Loucy (cell line): ENCODE measurements around the gene SHROOM3.

Experiments
- EZH2phosphoT487 ChIP-seq: fragments of 200-600 bp; IDR thresholded peaks from 2 replicates; pipeline ENCODE4 v1.6.1; 2018; ENCODE audit warnings: antibody characterized with exemption, mild to moderate bottlenecking, moderate library complexity, borderline replicate concordance
- TF ChIP-seq, protein P1 (sequence below): fragments of 200-600 bp; sonication (generic); conservative IDR thresholded peaks from 2 replicates; pipeline ENCODE4 v1.5.1; 2014; ENCODE audit warnings: mild to moderate bottlenecking, antibody characterized with exemption, low read length

DNA sequence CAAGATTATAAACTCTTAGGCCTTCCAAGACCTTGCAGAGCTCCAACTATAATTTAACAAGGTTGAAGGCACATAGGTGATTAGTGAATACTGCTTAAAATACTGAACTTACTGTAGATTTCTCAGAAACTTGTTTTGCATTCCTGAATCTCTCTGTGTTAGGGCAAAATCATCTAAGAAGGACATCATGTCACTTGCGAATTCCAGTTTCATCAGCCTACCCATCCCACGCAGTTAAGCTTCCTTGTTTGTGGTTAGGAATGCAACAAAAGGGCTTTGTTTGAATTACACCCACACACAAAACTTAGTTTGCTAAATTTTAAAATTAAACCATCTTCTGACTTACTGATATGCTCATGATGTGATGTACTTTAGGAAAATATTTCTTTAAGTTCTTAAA, 288.9 kb downstream of the SHROOM3 start:
- TF ChIP-seq EZH2phosphoT487 = no peak
- TF ChIP-seq, protein P1, sequence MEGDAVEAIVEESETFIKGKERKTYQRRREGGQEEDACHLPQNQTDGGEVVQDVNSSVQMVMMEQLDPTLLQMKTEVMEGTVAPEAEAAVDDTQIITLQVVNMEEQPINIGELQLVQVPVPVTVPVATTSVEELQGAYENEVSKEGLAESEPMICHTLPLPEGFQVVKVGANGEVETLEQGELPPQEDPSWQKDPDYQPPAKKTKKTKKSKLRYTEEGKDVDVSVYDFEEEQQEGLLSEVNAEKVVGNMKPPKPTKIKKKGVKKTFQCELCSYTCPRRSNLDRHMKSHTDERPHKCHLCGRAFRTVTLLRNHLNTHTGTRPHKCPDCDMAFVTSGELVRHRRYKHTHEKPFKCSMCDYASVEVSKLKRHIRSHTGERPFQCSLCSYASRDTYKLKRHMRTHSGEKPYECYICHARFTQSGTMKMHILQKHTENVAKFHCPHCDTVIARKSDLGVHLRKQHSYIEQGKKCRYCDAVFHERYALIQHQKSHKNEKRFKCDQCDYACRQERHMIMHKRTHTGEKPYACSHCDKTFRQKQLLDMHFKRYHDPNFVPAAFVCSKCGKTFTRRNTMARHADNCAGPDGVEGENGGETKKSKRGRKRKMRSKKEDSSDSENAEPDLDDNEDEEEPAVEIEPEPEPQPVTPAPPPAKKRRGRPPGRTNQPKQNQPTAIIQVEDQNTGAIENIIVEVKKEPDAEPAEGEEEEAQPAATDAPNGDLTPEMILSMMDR = no peak
